Measurements from ENCODE around the gene DPM3.

DPM3 gene

DNA sequence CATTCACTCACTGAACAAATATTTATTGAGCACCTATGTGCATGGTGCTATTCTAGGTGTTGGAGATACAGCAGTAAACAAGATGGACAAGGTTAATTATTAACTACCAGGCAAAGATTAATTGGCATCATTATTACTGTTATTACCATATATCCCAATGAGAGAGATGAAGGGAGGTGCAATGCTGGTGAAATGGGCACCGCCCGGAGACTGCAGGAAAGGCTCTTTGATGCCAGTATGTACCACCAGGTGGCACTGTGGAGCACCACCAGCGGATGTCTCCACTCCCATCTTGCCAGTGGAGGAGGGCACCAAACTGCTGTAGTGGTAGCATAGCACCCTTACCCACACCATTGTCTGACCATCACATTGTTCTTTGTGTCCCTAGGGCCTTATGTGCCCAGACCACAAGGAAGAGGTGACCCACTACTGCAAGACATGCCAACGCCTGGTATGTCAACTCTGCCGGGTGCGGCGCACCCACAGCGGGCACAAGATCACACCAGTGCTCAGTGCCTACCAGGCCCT, 36.3 kb upstream of the DPM3 start:
- Histone ChIP-seq H3K36me3 (replicated peaks; ENCODE audit: low read depth, low read length) (peaks cover 17% of the 10 kb centered on the region), H3K4me3 (ENCODE audit: low read length) (no peak overlapping the region), H3K27me3 (ENCODE audit: low read depth, low read length) (no peaks in the 10 kb centered on the region), H4K20me1 (ENCODE audit: insufficient read depth, low read length) (no peaks in the 10 kb centered on the region), H3K27ac (ENCODE audit: low read length) (no peak overlapping the region), H3K4me1 (ENCODE audit: low read length) (peaks cover 29% of the 10 kb centered on the region), H3K4me2 (ENCODE audit: low read length) (0 out of 2 replicates have a peak overlapping the region, but pooled peaks have one; percentile 5), H3K79me2 (ENCODE audit: low read length) (peaks cover 13% of the 10 kb centered on the region), H3K9ac (ENCODE audit: low read length) (no peak overlapping the region), H2AFZ (ENCODE audit: low read depth, low read length) (no peak overlapping the region), H3K9me3 (ENCODE audit: insufficient read depth, low read length) (no peaks in the 10 kb centered on the region)
- peak; percentile 96 for TF ChIP-seq CTCF (IDR thresholded peaks at IDR 0.05; ENCODE audit: low read depth, low read length)
- no peak for TF ChIP-seq EZH2phosphoT487 (IDR thresholded peaks at IDR 0.05; ENCODE audit: low read depth)

- no peak overlapping the region for H3K9ac ChIP-seq (ENCODE audit: low read length)
- H3K4me3 ChIP-seq (ENCODE audit: low read length) = no peak overlapping the region
- no peak overlapping the region for H3K4me2 ChIP-seq (ENCODE audit: low read length)
These were observed 35.6 kb upstream of the DPM3 start for GRCh38 chr1:155175927-155176371.

GRCh38 chr1:155175281-155175926, 35.1 kb upstream of the DPM3 start:
- Histone ChIP-seq H4K20me1 (ENCODE audit: insufficient read depth, low read length) (no peaks in the 10 kb centered on the region), H3K4me1 (ENCODE audit: low read length) (peaks cover 29% of the 10 kb centered on the region), H3K27ac (ENCODE audit: low read length) (no peak overlapping the region), H3K79me2 (ENCODE audit: low read length) (peaks cover 16% of the 10 kb centered on the region), H3K4me2 (ENCODE audit: low read length) (no peak overlapping the region), H3K9ac (ENCODE audit: low read length) (no peak overlapping the region), H3K9me3 (ENCODE audit: insufficient read depth, low read length) (no peaks in the 10 kb centered on the region), H3K27me3 (ENCODE audit: low read depth, low read length) (no peaks in the 10 kb centered on the region), H3K4me3 (ENCODE audit: low read length) (no peak overlapping the region), H2AFZ (ENCODE audit: low read depth, low read length) (no peak overlapping the region), H3K36me3 (replicated peaks; ENCODE audit: low read depth, low read length) (peaks cover 18% of the 10 kb centered on the region)
- TF ChIP-seq EZH2phosphoT487 (IDR thresholded peaks at IDR 0.05; ENCODE audit: low read depth) = no peak
- no peak for TF ChIP-seq CTCF (IDR thresholded peaks at IDR 0.05; ENCODE audit: low read depth, low read length)

More at GRCh38 chr1:155175927-155176371, 35.6 kb upstream of the DPM3 start:
- H3K4me1 ChIP-seq (ENCODE audit: low read length) = peaks cover 29% of the 10 kb centered on the region
- H3K9me3 ChIP-seq (ENCODE audit: insufficient read depth, low read length) = no peaks in the 10 kb centered on the region
- no peak overlapping the region for H2AFZ ChIP-seq (ENCODE audit: low read depth, low read length)
- peaks cover 16% of the 10 kb centered on the region for H3K79me2 ChIP-seq (ENCODE audit: low read length)
- no peaks in the 10 kb centered on the region for H4K20me1 ChIP-seq (ENCODE audit: insufficient read depth, low read length)
- no peak overlapping the region for H3K27ac ChIP-seq (ENCODE audit: low read length)
- no peaks in the 10 kb centered on the region for H3K27me3 ChIP-seq (ENCODE audit: low read depth, low read length)
- H3K36me3 ChIP-seq (replicated peaks; ENCODE audit: low read depth, low read length) = peaks cover 17% of the 10 kb centered on the region
- 0 out of 2 replicates have a peak, but pooled peaks have one; percentile 26 for TF ChIP-seq CTCF (IDR thresholded peaks at IDR 0.05; ENCODE audit: low read depth, low read length)
- no peak for TF ChIP-seq EZH2phosphoT487 (IDR thresholded peaks at IDR 0.05; ENCODE audit: low read depth)

DNA sequence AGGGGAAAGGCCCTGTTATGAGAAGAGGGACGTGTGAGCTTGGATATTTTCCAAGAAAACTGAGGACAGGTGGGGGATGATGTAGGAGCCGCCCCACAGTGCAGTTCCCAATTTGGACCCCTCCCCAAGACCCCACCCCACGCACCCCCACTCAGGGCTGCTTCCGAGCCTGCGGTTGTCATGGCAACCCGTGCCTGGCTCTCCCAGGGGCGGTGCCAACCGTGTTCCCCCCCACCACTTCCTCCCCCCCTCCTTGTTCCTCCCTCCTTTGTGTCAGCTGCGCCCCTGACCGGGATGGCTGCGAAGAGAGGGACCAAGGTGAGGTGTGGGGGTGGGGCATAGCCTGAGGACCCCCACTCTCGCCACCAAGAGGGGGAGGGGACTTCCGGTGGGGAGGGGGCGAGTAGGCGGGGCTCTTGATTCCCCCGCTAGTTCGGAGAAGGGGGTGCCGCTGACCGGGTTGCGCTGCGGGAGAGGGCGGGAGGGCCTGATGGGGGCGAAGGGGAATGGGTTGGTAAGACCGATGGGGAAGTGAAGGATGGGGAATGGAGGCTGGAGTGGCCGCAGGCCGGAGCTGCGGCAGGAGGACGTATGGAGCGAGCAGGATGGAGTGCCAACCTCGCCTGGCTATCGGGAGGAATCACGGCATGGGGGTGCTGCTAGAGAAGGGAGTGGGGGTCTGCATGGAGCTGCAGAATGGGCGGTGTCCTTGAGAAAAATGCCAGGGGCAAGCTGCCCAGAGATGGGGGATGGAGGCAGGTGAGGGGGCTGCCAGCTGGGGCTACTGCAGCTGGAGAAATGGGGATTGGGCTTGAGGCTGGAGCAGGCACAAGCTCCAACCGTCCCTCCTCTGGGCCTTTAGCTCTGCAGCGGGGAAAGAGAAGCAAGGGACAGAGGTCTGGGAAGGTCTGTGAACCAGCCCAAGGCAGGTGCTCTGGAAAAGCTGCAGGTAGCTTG, 34.3 kb upstream of the DPM3 start:
- no peaks in the 10 kb centered on the region for H3K9me3 ChIP-seq (ENCODE audit: insufficient read depth, low read length)
- peaks cover 29% of the 10 kb centered on the region for H3K4me1 ChIP-seq (ENCODE audit: low read length)
- peak overlapping the region; percentile 91 for H3K4me2 ChIP-seq (ENCODE audit: low read length)
- no peak for TF ChIP-seq EZH2phosphoT487 (IDR thresholded peaks at IDR 0.05; ENCODE audit: low read depth)
- TF ChIP-seq CTCF (IDR thresholded peaks at IDR 0.05; ENCODE audit: low read depth, low read length) = no peak
- H3K27ac ChIP-seq (ENCODE audit: low read length) = no peak overlapping the region
- no peaks in the 10 kb centered on the region for H4K20me1 ChIP-seq (ENCODE audit: insufficient read depth, low read length)
- peak overlapping the region; percentile 87 for H3K4me3 ChIP-seq (ENCODE audit: low read length)
- peaks cover 16% of the 10 kb centered on the region for H3K79me2 ChIP-seq (ENCODE audit: low read length)
- H3K9ac ChIP-seq (ENCODE audit: low read length) = peak overlapping the region; percentile 95
- no peaks in the 10 kb centered on the region for H3K27me3 ChIP-seq (ENCODE audit: low read depth, low read length)
- H3K36me3 ChIP-seq (replicated peaks; ENCODE audit: low read depth, low read length) = peaks cover 17% of the 10 kb centered on the region
- no peak overlapping the region for H2AFZ ChIP-seq (ENCODE audit: low read depth, low read length)
